HG03442 (cell line): Measurements from ENCODE around the gene ESRRB.

Experiments
- ATAC-seq: cut with Tn5 transposase; IDR thresholded peaks from one replicate; pipeline ENCODE4 v1.9.1; 2021; ENCODE audit warnings: mild to moderate bottlenecking, moderate library complexity; ENCODE audit not compliant: unreplicated experiment

The ESRRB gene

DNA sequence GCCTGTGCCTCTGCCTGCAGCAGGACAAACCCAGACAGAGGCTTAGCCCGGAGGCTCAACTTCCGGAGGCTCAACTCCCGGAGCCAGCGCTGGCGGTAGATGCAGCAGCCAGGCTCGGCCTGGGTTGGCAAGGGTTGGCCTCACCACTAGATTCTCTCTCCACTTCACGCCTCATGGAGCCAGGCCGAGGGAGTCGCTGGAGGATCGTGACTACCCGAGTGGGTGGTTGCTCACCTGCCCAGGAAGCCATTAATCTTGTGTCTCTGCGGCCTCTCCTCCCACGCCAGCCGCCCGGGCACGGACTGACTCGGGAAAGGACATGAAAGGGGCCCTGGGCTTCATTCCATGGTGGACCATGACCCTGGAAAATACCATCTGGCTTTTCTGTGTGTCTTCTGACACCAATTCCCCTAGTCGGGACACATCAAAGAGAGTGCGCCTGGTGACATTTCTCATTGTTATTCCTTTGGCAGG is 20.8 kb downstream of the ESRRB start:
- ATAC-seq = no peak

DNA sequence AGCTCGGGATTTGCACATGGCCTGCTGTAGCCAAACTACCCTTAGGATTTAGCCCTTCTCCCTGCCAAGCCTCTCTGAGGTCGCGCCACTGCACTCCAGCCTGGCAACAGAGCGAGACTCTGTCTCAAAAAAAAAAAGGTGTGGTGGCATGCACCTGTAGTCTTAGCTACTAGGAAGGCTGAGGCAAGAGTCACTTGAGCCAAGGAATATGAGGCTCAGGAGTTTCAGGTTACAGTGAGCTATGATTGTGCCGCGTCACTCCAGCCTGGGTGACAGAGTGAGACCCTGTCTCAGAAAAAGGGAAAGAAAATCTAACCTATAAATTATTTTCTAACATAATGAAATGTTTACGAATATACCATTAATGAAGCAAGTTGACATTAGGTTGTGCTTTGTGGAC is 29.7 kb downstream of the ESRRB start:
- no peak for ATAC-seq

DNA sequence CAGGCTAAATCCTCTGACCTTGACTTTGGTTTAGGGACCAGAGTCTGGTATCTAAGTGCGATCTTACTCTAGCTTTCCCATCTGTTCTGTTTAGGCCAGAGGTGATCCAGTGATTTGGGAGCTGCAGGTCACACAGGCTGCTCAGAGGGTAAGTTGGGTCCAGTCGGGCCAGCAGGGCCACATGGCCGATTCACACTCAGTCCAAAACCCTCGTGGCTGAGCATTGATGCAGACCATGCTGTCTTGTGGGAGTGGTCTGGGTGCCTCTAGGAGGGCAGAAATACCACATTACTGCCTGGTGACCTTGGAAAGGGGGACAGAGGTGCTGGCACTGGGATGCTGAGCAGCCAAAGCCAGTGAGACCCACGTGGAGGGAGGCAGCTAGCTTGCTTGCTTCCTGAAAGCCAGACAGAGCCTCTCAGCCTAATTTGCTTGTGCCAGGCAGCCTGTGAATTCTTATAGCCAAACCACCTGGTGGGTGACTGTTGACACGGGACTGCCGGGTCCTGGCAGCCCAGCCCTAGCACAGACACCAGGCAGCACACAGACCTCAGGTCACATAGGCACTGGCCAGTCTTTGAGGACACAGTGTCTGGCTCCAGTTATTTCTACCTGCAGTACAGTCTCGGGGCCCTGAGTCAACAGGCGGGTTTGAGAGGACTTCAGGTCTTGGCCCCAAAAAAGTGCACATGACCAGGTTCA is 31.7 kb downstream of the ESRRB start:
- no peak for ATAC-seq

DNA sequence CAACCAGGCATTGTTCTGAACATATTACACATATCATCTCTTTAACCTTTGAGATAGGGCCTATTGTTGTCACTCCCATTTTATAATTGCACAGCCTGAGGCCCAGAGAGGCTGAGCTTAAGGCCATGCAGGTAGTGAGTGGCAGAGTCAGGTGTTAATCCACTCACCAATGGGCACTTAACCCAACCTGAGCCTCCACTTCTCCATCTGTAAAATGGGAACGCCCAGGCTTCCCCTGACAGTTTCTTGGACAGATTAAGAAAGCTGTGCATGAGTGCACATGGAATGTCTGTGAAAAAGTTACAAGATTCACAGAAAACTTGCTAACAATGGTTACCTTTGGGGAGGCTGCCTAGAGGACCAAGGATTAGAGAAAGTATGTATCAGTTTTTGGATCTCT is 32.9 kb downstream of the ESRRB start:
- ATAC-seq = no peak

GRCh38 chr14:76412501-76412900 is 36.6 kb downstream of the ESRRB start:
- ATAC-seq = no peak

- ATAC-seq = no peak
Observed at GRCh38 chr14:76413106-76413961, 37.4 kb downstream of the ESRRB start.

DNA sequence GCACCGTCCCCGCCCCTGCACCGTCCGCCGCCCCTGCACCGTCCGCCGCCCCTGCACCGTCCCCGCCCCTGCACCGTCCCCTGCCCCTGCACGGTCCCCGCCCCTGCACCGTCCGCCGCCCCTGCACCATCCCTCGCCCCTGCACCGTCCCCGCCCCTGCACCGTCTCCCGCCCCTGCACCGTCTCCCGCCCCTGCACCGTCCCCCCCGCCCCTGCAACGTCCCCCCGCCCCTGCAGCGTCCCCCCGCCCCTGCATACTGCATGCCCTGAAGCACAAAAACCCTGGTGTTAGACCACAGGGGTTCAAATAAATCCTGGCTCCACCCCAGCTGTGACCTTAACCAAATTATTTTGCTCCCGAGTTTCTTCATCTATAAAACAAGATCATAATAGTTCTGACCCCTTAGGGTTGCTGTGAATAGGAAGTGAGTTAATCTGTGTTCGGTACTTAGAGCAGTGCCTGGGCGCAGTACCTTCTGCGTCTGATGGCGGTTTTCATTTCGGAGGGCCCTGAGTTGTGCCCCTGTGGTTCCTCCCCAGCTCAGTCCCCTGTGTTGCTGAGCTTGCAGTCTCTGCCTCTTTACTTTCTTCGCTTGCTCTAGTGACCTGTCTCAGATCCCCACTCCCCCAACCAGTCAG is 38.1 kb downstream of the ESRRB start:
- ATAC-seq = no peak

- no peak for ATAC-seq
Observed at GRCh38 chr14:76419399-76419798, 43.5 kb downstream of the ESRRB start.

- no peak for ATAC-seq
Observed at GRCh38 chr14:76420827-76421226, 44.9 kb downstream of the ESRRB start.

- ATAC-seq = no peak
Observed at GRCh38 chr14:76421662-76422061, 45.7 kb downstream of the ESRRB start.

DNA sequence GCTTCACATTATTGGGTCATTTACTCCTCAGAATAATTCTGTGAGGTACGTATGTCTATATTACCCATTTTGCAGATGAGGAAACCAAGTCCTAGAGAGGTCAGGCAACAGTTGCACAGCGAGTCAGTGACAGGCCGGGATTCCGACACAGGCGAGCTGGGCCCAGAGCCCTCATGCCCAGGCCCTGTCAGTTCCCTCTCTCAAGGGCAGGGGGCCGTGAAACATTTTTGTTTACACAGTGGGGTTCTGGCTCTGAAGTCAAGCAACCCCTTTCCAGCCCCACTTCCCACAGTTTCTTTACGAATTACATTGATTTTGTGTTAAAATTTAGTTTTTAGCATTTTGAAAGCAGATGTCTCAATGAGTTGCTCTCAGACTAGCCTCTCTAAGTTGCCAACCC is 46.7 kb downstream of the ESRRB start:
- no peak for ATAC-seq

DNA sequence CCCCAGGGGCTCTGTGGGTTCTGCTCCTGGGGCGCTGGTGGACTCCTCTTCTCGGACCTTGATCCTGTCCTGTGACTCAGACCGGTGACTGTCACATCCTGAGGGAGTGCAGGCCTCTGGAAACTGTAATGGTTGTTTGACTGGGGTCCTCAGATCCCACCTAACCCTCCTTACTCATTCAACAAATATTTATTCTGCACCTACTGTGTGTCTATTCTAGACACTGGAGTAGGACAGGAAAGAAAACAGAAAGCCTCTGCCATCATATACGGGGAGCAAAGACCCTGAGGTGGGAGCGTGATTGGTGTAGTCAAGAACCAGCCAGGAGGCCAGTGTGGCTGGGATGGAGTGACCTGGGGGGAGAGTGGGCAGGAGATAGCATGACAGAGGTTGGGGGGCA is 47.6 kb downstream of the ESRRB start:
- ATAC-seq = no peak

GRCh38 chr14:76424359-76424758 is 48.4 kb downstream of the ESRRB start:
- no peak for ATAC-seq

DNA sequence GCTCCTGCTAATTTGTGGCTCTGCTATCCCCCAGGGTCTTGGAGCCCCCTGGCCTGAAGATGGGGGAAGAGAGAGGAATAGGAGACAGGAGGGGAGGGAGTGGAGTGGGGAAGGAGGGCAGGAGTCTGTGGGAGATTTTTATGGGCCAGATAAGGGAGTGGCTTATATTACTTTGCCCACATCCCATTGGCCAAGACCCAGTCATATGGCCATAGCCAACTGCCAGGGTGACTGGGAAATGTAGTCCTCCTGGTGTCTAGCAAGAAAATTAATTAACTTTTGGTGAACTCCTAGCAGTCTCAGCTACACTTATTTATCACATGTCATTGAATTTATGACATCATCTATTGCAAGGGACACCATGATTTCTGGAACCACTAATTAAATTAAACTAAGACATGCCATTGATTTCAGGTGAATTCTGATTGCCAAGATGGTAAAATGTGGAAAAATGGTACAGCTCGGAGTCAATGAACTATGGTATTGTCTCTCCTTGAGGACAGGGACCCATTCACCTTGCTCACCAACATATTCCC is 50.3 kb downstream of the ESRRB start:
- ATAC-seq = no peak

DNA sequence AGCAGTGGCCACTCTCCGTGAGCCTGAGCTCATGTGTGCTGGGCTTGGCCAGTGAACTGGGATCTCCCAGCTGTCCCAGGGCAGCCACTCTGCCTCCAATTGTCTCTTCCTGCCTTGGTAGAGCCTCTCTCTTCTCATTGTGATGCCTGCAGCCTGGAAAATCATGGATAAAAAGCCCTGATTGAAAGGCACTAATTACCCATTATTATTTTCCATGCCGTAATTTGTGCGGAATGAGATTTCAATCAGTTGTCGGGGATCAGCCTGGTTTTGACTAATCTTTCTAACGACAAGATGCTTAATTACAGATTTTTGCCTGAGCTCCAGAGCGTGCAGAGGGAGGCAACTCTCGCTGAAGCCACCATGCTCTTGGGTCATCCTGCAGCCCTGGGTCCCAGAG is 52.7 kb downstream of the ESRRB start:
- no peak for ATAC-seq

GRCh38 chr14:76430017-76430416 is 54.1 kb downstream of the ESRRB start:
- no peak for ATAC-seq

DNA sequence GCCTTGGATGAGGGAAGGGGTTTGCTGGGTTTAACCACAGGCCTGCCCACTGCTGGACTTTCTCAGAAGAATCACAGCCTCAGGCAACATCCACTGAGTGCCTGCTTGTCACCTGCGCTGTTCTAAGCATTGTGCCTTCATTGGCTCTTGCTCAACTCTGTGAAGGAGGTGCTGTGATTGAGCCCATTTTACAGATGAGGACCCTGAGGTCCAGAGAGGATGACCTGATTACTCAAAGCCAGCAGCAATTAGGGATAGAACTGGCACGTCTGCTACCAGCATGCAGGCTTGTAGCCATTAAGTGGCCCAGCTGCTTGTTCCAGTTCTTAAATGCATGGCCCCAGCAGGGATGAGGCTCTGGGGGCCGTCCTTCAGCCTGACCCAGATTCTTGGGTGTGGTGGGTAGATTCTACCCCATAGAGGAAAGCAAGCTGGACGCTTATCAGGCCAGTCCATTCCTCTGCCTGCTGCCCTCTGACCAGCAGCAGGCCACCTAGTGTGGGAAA is 54.6 kb downstream of the ESRRB start:
- no peak for ATAC-seq

DNA sequence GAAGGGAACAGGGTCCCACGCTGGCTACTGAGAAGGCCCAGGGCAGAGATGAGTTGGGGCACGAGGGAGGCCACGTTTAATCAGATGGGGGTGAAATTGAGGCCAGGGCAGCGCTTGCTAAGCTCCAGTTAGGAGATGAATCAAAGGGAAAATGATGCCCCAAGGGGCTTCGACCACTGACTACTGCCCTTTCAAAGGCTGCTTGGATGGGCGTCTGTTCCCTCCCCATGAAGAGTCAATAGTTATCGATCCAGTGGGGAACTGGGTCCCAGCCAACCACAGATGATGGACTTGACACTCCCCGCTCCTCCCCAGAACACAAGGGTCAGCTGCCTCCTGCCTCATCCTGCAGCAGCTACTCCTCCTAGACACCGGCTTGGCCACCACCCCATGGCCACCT is 55.6 kb downstream of the ESRRB start:
- ATAC-seq = no peak

GRCh38 chr14:76432827-76433752 is 57.2 kb downstream of the ESRRB start:
- ATAC-seq = no peak

DNA sequence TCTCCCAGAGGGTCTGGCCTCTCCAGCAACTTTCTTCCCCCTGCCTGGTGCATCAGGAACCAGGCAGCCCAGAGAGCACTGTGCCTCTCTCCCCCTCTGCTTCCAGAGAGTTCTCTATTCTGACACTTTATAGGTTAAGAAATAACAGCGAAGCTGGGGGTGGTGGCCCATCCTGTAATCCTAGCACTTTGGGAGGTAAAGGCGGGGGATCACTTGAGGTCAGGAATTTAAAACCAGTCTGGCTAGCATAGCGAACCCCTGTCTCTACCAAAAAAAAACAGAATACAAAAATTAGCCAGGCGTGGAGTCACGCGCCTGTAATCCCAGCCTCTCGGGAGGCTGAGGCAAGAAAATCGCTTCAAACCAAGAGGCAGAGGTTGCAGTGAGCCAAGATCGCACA is 58.3 kb downstream of the ESRRB start:
- no peak for ATAC-seq
